Right renal pelvis (tissue), 4 donors: ENCODE results near the gene TBK1. TPM values are rescaled to one million over a fixed set of nuclear protein-coding genes. Genes with fewer than 3 reads are reported as not detected.
A peak's percentile ranks its signal among the peaks of the same experiment; 100 is the strongest.

Experiments used
- DNase-seq, 4 donors: peaks; one replicate each; pipeline ENCODE4 v3.0.0-alpha.2; 2013; ENCODE audit warnings: low read depth in 4 of 4, low spot score in 3 of 4, missing footprints in 1 of 4
- polyA plus RNA-seq, 4 donors: library from polyadenylated mRNA; unstranded; fragments of 120-200 nt; gene quantifications; one replicate each; pipeline ENCODE4 v1.2.1, GENCODE V29; 2013; ENCODE audit not compliant: insufficient read length in 4 of 4

TBK1 gene
- polyA plus RNA-seq, 4 donors: 18.2 to 24.0 (median 23.8) TPM

DNA sequence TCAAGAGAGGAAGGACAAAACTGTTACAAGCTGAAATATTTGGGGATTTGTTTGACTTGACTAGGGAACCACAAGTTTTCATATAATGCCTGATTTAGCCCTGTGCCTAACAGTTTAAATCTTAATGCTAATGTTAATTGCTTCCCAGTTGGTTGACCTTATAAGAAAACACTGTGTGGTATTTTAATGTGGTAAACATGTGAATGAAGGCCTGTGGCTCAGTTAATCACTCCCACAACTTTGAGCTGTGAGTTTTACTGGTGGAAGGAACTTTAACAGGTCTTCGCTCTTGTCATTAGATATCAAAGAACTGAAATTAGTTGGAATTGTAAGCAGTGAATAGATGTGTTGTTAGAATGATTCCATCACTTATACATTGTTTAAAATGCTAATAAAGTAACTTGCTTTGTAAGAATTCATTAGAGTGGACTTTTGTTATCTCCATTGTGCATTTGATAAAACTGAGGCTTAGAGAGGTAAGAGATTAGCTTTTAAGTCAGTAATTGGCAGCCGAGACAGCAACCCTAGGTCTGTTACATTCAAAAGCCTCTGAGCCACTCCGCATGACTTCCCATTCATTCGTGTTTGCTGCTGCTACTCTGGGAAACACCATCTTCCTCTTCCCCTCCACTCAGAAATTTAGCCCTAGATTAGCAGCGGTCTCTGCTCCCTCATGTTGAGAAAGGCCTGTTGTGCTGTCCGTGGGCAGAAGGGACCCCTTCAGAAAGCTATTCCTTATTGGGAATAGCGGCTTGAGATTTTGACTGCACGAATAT, 1.0 kb upstream of the TBK1 start:
- DNase-seq: no peak

DNA sequence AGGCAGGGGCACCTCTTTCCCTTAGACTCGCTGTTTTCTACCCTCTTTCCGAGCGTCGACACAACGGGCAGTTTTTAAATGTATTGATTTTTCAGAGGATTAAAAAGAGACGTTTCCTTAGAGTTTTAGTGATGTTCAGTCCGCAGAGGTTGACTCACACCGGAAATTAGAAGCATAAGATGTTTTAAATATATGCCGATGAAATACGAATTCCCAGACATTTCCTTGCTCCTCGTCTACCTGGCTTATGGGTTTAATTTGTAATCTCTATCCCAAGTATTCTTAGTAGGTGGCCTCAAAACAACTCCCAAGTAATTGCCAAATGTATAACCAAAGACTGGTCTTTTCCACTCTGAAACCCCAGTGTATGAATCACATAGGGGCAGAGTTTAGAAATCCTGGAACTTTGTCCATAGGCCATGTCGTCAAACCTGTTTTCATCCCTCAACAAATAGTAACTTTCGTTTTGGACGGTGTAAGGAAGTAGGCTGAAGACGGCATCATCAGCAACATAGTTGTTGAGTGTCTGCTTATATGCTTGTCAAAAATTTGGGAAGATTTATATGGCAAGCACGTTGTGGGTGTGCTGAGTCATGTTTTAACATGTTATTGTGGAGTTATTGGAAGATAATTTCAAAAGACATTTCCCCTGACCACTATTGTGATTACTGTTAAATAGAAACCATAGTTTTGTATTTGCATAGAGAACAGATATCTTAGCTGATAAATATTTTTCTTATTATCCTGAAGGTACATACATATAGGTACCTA, 824 bp downstream of the TBK1 start:
- DNase-seq: peak in 2 of 4 donors; percentile 12 to 15

DNA sequence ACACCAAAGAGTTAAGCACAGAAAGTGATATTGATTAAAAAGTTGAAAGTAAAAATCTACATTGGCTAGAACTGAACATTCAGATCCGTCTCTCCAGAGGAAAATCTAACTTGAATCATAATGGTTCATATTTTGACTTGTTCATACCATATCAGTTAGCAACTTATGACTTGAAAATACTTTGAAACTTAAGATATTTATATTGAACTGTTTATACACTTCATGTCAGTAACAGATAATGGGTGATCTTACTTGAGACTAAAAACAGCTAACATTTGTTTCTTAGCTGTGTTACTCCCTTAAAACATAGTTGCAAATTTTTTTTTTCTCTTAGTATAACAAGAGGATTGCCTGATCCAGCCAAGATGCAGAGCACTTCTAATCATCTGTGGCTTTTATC, 3.6 kb downstream of the TBK1 start:
- DNase-seq: no peak

DNA sequence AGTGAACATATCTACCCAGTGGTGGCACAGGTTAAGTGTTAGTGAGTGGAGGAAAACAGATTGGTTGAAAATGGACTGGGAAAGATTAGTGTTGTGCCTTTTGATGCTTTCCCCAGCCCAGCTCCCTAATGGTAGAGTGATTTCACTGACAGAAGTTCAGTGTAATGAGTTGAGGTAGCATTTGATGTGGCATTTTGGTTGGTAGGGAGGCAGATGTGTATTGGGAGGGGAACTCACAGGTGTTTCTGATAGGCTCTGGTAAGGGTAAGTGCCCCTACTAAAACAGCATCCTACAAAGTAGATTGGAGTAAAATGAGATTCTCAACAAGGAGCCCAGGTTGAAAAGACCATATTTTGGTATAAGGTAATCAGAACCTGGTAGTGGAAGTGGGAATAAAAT, 4.2 kb downstream of the TBK1 start:
- DNase-seq: no peak

- no peak for DNase-seq
Observed at GRCh38 chr12:64457032-64457431, 5.1 kb downstream of the TBK1 start.

DNA sequence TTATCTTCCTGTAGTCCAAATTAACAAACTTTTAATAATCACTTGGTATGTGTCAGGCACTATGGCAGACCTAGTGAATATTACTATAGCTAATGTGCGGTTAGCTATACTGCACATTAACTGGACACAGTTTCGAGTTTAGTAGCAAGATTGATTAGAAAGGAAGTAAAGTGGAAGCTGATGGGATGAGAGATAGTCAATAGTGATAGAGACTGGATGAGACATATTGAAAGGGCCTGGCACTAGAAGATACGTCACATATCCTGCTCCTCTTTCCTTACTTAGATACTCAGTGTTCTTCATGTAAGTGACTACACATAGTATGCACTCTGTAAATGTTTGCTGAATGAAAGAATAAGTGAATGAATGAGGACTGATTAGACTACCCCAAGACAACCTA, 5.5 kb downstream of the TBK1 start:
- DNase-seq: no peak

GRCh38 chr12:64457923-64458322, 6.0 kb downstream of the TBK1 start:
- DNase-seq: no peak

- DNase-seq: no peak
Observed at GRCh38 chr12:64459394-64459891, 7.5 kb downstream of the TBK1 start.

- no peak for DNase-seq
Observed at GRCh38 chr12:64461634-64462414, 9.9 kb downstream of the TBK1 start.

DNA sequence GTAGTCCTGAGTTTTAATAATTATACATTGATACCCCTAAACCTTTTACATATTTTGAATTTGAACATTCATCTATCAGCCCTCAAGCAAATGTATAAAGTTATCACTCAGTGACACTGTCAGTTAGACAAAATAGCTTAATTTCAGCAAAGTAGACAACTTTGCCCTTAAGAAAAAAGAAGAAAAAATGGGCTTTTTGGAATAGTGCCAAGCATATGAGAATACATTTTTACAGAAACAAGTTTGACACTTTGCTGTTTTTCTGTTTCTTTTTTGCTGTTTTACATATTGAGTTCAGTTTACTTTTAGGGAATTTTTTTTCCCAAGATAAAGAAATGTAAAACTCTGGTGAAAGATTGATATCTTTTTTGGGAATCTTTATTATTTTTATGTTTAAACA, 14.3 kb downstream of the TBK1 start:
- DNase-seq: no peak

DNA sequence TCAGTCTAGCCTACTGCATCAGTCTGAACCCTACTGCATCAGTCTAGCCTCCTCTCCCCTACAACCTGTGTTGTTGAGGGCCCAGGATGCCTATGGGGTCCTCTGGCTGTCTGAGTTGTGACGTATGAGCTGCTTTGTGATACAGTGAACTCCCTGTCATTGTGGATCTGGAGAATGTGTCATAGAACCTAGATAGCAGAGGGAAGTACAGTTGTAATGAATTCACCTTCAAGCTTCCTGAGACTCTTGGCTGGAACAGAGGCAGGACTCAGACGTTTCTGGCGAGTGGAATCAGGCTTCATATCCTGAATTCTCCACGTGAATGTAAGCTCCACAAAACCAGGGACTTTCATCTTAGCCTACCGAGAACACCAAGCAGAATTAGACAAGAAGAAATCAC, 17.0 kb downstream of the TBK1 start:
- DNase-seq: no peak

GRCh38 chr12:64469455-64470142, 17.7 kb downstream of the TBK1 start:
- DNase-seq: no peak

DNA sequence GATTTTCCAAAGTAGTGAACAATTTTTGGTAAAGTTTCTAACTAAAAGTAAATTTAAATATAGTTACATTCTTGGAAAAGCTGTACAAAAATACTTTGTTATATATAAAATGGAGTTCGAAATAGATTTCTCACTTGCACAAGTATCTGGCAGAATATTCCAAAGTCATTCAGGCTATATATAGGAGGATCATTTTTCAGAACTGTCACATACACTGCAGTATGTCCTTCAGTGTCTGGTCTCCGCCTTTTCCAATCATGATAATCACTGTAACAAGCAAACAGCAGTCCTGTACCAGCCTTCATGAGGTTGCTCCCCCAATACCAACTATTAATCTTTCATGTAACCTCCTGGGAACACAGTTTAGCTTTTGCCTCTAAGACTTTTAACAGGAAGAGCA, 18.6 kb downstream of the TBK1 start:
- DNase-seq: no peak

DNA sequence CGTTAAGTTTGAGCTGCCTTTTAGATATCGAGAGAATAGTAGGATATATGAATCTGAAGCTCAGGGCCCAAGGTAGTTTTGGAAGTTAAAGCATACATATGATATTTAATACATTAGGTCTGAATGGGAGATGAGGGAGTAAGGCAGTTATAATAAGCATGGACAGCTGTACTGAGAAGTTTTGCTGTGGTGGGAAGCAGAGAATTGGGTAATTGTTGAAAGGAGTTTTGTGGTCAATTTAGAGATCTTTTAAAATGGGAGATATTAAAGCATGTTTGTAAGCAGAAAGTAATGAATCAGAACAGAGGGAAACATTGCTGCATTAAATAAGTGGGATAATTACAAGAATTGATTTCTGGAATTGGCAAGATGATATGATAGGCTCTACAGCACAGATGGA, 21.3 kb downstream of the TBK1 start:
- no peak for DNase-seq

DNA sequence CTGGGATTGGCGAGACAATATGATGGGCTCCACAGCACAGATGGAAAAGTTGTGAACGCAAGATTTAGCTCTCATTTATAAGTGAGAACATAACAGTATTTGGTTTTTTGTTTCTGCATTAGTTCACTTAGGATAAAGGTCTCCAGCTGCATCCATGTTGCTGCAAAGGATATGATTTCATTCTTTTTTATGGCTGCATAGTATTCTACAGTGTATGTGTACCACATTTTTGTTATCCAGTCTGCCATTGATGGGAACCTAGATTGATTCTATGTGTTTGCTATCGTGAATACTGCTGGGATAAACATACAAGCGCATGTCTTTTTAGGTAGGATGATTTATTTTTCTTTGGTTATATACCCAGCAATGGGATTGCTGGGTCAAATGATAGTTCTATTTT, 23.6 kb downstream of the TBK1 start:
- no peak for DNase-seq

DNA sequence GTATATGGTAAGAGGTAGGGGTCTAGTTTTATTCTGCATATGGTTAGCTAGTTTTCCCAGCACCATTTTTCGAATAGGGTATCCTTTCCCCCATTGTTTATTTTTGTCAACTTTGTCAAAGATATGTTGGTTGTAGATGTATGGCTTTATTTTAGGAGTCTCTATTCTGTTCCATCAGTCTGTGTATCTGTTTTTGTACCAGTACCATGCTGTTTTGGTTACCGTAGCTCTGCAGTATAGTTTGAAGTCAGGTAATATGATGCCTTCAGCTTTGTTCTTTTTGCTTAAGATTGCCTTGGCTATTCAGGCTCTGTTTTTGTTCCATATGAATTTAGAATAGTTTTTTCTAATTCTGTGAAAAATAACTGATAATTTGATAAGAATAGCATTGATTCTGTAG, 24.9 kb downstream of the TBK1 start:
- no peak for DNase-seq

DNA sequence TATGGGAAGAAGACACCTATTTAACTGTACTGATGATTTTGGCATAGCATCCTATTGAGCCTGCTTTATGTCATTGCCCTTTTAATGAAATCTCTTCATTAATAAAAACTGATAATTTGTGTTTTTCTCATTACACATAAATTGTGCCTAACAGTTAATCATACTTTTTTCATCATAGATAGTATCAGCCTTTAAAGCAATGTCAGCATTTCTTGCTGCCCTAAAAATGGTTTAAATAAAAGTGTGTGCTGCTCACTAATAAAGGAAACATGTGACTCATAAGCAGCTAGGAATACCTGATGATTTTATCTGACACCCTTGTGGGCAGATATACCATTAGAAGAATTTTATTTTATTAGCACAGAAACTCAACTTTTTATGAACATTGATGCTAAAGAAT, 26.7 kb downstream of the TBK1 start:
- no peak for DNase-seq

GRCh38 chr12:64480148-64480547, 28.2 kb downstream of the TBK1 start:
- no peak for DNase-seq

- no peak for DNase-seq
Observed at GRCh38 chr12:64486657-64487056, 34.7 kb downstream of the TBK1 start.

DNA sequence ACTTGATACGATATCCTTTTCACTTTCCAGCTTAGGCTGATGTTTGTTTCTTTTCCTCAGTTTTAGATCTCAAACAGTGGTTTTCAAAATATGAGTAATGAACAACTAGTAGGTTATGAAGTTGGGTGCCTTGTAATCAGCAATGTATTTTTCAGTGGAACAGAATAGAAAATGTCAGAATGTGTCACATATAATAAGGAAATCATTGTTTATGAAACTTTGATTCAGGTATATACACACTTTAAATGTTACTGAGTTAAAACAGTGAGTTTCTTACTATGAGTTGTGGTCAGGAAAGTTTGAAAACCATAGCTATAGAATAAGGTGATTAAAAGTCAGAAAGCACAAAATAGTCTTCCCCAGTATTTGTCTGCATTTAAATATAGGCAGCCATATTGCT, 39.8 kb downstream of the TBK1 start:
- no peak for DNase-seq

DNA sequence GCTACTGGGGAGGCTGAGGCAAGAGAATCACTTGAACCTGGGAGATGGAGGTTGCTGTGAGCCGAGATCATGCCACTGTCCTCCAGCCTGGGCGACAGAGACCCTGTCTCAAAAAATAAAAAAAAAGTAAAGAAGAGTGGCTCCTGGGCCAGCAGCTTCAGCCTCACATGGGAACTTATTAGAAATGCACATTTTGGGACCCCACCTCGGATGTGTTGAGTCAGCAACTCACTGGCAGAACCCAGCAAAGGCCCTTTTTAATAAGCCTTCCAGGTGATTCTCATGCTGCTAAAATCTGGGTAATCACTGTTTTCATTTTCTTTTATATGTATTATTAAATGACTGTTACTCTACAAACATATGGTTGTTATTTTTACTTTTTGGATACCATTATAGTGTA, 41.6 kb downstream of the TBK1 start:
- no peak for DNase-seq
